ENCODE results near the gene IL1RAPL2. TPM values are rescaled to one million over a fixed set of nuclear protein-coding genes. Genes with fewer than 3 reads are reported as not detected.

Gene IL1RAPL2
- total and polyA plus RNA-seq, 8 donors = 0.13 to 1.1 (median 0.47) TPM; not detected in 2

- Histone ChIP-seq H3K4me3 (no peak overlapping the region), H3K9me3 (no peaks in the 10 kb centered on the region), H3K27me3 (no peaks in the 10 kb centered on the region), H3K4me1 (no peaks in the 10 kb centered on the region), H3K36me3 (no peaks in the 10 kb centered on the region), H3K27ac (no peak overlapping the region)
- DNase-seq (no peak), ATAC-seq (no peak)
- intact Hi-C loops (cut with DNase I) = no loop called here
- TF ChIP-seq, protein P1, sequence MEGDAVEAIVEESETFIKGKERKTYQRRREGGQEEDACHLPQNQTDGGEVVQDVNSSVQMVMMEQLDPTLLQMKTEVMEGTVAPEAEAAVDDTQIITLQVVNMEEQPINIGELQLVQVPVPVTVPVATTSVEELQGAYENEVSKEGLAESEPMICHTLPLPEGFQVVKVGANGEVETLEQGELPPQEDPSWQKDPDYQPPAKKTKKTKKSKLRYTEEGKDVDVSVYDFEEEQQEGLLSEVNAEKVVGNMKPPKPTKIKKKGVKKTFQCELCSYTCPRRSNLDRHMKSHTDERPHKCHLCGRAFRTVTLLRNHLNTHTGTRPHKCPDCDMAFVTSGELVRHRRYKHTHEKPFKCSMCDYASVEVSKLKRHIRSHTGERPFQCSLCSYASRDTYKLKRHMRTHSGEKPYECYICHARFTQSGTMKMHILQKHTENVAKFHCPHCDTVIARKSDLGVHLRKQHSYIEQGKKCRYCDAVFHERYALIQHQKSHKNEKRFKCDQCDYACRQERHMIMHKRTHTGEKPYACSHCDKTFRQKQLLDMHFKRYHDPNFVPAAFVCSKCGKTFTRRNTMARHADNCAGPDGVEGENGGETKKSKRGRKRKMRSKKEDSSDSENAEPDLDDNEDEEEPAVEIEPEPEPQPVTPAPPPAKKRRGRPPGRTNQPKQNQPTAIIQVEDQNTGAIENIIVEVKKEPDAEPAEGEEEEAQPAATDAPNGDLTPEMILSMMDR (IDR thresholded peaks at IDR 0.05) = no peak
These were observed 155.9 kb downstream of the IL1RAPL2 start for GRCh38 chrX:104721854-104722253.

DNA sequence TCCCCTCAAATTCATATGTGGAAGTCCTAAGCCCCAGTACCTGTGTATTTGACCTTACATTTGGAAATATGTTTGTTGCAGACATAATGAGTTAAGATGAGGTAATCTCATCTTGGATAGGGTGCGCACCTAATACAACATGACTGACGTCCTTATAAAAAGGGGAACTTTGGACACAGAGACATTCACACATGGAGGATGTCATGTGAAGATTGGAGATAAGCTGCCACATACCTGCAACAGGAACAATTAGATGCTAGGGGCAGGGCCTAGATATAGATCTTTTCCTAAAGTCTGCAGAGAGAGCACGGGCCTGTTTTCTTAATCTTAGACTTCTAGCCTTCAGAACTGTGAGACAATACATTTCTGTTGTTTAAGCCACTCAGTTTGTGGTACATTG is 162.5 kb downstream of the IL1RAPL2 start:
- no peak for ATAC-seq
- no peaks in the 10 kb centered on the region for H3K36me3 ChIP-seq
- no peak for DNase-seq
- H3K27ac ChIP-seq = no peak overlapping the region
- H3K27me3 ChIP-seq = no peaks in the 10 kb centered on the region
- TF ChIP-seq, protein P1 (IDR thresholded peaks at IDR 0.05) = no peak
- no peaks in the 10 kb centered on the region for H3K9me3 ChIP-seq
- no peak overlapping the region for H3K4me3 ChIP-seq
- intact Hi-C loops (cut with DNase I) = no loop called here
- H3K4me1 ChIP-seq = no peaks in the 10 kb centered on the region

GRCh38 chrX:104742355-104742754 is 176.4 kb downstream of the IL1RAPL2 start:
- TF ChIP-seq, protein P1 (IDR thresholded peaks at IDR 0.05) = no peak
- H3K4me1 ChIP-seq = no peaks in the 10 kb centered on the region
- H3K4me3 ChIP-seq = no peak overlapping the region
- no peak overlapping the region for H3K27ac ChIP-seq
- peaks cover 0 to 9% of the 10 kb centered on the region in 2 donors for H3K27me3 ChIP-seq
- ATAC-seq (peak; percentile 93), DNase-seq (peak in 1 of 4 donors; percentile 19)
- H3K36me3 ChIP-seq = no peaks in the 10 kb centered on the region
- H3K9me3 ChIP-seq = no peaks in the 10 kb centered on the region
- intact Hi-C loops (cut with DNase I) = no loop called here

- no peaks in the 10 kb centered on the region for H3K4me1 ChIP-seq
- H3K9me3 ChIP-seq = no peaks in the 10 kb centered on the region
- H3K36me3 ChIP-seq = no peaks in the 10 kb centered on the region
- DNase-seq (no peak), ATAC-seq (no peak)
- no peak overlapping the region for H3K27ac ChIP-seq
- peaks cover 0 to 9% of the 10 kb centered on the region in 2 donors for H3K27me3 ChIP-seq
- TF ChIP-seq, protein P1 (IDR thresholded peaks at IDR 0.05) = no peak
- intact Hi-C loops (cut with DNase I) = no loop called here
- no peak overlapping the region for H3K4me3 ChIP-seq
These were observed 179.2 kb downstream of the IL1RAPL2 start for GRCh38 chrX:104745152-104745551.

- Histone ChIP-seq H3K9me3 (no peaks in the 10 kb centered on the region), H3K4me1 (no peaks in the 10 kb centered on the region), H3K27me3 (peaks cover 0 to 10% of the 10 kb centered on the region in 2 donors), H3K27ac (no peak overlapping the region), H3K4me3 (no peak overlapping the region), H3K36me3 (no peaks in the 10 kb centered on the region)
- intact Hi-C loops (cut with DNase I) = no loop called here
- ATAC-seq = no peak
- TF ChIP-seq, protein P1 (IDR thresholded peaks at IDR 0.05) = no peak
- DNase-seq = no peak
These were observed 184.1 kb downstream of the IL1RAPL2 start for GRCh38 chrX:104749951-104750610.
